ENCODE results near the gene RHBDL1.
A peak's percentile ranks its signal among the peaks of the same experiment; 100 is the strongest.

The RHBDL1 gene

DNA sequence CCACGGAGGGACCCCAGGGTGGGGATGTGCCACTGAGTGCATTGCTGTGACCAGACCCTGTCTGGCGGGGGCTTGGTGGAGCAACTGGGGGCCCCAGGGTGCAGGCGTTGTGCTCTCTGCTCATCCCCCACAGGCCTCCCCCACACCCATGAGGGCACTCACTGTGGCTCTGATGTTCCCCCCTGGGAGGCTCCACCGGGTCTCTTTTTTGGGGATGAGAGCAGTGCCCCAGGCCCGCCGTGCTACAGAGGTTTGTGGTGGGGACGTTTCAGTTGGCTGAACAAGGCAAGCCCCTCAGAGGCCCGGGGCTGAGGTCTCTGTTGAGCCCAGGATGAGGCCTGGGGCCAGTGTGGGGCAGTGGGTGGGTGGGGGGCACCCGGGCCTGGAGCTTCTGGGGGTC is 48.2 kb downstream of the RHBDL1 start:
- DNase-seq (ENCODE audit: low spot score) = no peak
- Histone ChIP-seq H3K14ac (ENCODE audit: low read length) (no peak overlapping the region), H2BK15ac (ENCODE audit: low read length) (no peak overlapping the region), H3K4me3 (ENCODE audit: low read length in 2 of 2) (no peak overlapping the region), H2BK5ac (ENCODE audit: low read length) (peak overlapping the region; percentile 16), H3K9ac (ENCODE audit: low read depth, low read length, poor library complexity) (no peak overlapping the region), H3K9me3 (replicated peaks in 1 of 2; ENCODE audit: control insufficient read depth in 2 of 2, insufficient read depth in 1 of 2, low read depth in 1 of 2, low read length in 2 of 2) (no peaks in the 10 kb centered on the region), H4K8ac (ENCODE audit: low read depth, low read length) (no peak overlapping the region), H3K4me2 (ENCODE audit: insufficient read depth, low read length, poor library complexity, severe bottlenecking) (no peak overlapping the region), H2AK5ac (ENCODE audit: low read depth, low read length) (no peak overlapping the region), H2AFZ (ENCODE audit: low read length) (no peak overlapping the region), H3K23ac (ENCODE audit: low read depth, low read length, poor library complexity) (no peak overlapping the region), H3K4me1 (ENCODE audit: control insufficient read depth in 2 of 2, insufficient read depth in 1 of 2, low read depth in 1 of 2, low read length in 2 of 2) (peaks cover 27 to 30% of the 10 kb centered on the region in 2 donors), H3K79me1 (ENCODE audit: low read depth, low read length) (peaks cover 19% of the 10 kb centered on the region), H3K4ac (ENCODE audit: low read length) (no peak overlapping the region), H2BK12ac (ENCODE audit: low read length) (no peak overlapping the region), H4K91ac (ENCODE audit: low read depth, low read length, poor library complexity) (no peak overlapping the region), H3K27me3 (ENCODE audit: control insufficient read depth in 3 of 3, insufficient read depth in 3 of 3, low read depth in 1 of 3, low read length in 3 of 3) (peaks cover 0 to 16% (median 0%) of the 10 kb centered on the region in 3 experiments), H3K36me3 (replicated peaks in 1 of 2; ENCODE audit: control insufficient read depth in 2 of 2, insufficient read depth in 2 of 2, low read length in 2 of 2) (peaks cover 4 to 7% of the 10 kb centered on the region in 2 donors), H3K18ac (ENCODE audit: low read length) (no peak overlapping the region), H3K27ac (replicated peaks; ENCODE audit: low read length) (no peak overlapping the region), H2BK120ac (ENCODE audit: low read depth, low read length) (no peak overlapping the region)
- WGBS, 2 donors (ENCODE audit: extremely low coverage in 2 of 2, insufficient read length in 2 of 2, insufficient replicate concordance in 1 of 2) = no CpG with 5 or more reads among the region's 9 CpGs

DNA sequence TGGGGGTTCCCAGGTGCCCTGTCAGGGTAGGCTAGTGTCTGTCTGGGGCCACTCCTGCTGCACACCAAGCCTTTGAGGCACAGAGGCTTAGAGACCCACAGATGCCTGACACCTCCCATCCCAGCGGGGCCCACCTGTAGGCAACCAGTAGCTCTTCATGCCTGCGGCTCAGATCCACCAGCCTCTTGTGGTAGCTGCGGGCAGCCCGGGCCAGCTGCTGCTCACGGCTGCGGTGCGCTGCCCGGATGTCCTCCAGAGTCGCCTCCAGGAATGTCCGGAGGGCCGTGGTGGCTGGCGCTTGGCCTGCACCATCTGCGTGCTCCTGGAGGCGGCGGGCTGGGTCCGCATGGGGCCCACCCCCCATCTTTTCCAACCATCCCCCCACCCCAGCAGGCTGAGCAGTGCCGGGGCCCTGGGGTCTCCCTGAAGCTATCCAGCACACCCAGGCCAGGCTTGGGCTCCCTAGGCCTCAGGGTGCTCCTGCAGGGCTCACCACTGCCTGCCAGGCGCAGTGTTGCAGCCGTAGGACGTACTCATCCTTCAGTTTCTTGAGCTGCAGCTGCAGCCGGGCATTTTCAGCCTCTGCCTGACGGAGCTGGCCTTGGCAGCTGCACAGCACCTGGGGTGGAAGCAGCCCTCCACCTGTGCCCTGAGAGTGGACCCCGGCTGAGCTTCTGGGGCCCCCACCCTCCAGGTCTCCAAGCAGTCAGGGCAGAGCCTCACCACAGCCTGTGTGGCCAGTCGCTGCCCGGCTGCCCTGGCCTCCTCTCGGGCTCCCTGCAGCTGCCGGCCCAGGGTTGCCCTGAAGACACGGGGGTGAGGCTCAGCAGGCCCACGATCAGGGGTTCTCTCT is 48.9 kb downstream of the RHBDL1 start:
- H3K23ac ChIP-seq (ENCODE audit: low read depth, low read length, poor library complexity) = peak overlapping the region; percentile 80
- no peaks in the 10 kb centered on the region for H3K9me3 ChIP-seq (replicated peaks in 1 of 2; ENCODE audit: control insufficient read depth in 2 of 2, insufficient read depth in 1 of 2, low read depth in 1 of 2, low read length in 2 of 2)
- no peak overlapping the region for H2AFZ ChIP-seq (ENCODE audit: low read length)
- DNase-seq (ENCODE audit: low spot score) = no peak
- H4K91ac ChIP-seq (ENCODE audit: low read depth, low read length, poor library complexity) = no peak overlapping the region
- H3K4me3 ChIP-seq (ENCODE audit: low read length in 2 of 2) = no peak overlapping the region
- H2BK120ac ChIP-seq (ENCODE audit: low read depth, low read length) = no peak overlapping the region
- peaks cover 23% of the 10 kb centered on the region in 2 donors for H3K4me1 ChIP-seq (ENCODE audit: control insufficient read depth in 2 of 2, insufficient read depth in 1 of 2, low read depth in 1 of 2, low read length in 2 of 2)
- no peak overlapping the region for H3K4me2 ChIP-seq (ENCODE audit: insufficient read depth, low read length, poor library complexity, severe bottlenecking)
- H3K79me1 ChIP-seq (ENCODE audit: low read depth, low read length) = peaks cover 13% of the 10 kb centered on the region
- H4K8ac ChIP-seq (ENCODE audit: low read depth, low read length) = peak overlapping the region; percentile 65
- H3K9ac ChIP-seq (ENCODE audit: low read depth, low read length, poor library complexity) = no peak overlapping the region
- peaks cover 2 to 4% of the 10 kb centered on the region in 2 donors for H3K36me3 ChIP-seq (replicated peaks in 1 of 2; ENCODE audit: control insufficient read depth in 2 of 2, insufficient read depth in 2 of 2, low read length in 2 of 2)
- H2AK5ac ChIP-seq (ENCODE audit: low read depth, low read length) = peak overlapping the region; percentile 92
- H3K27ac ChIP-seq (replicated peaks; ENCODE audit: low read length) = no peak overlapping the region
- H2BK15ac ChIP-seq (ENCODE audit: low read length) = no peak overlapping the region
- no CpG with 5 or more reads among the region's 29 CpGs for WGBS, 2 donors (ENCODE audit: extremely low coverage in 2 of 2, insufficient read length in 2 of 2, insufficient replicate concordance in 1 of 2)
- peak overlapping the region; percentile 66 for H2BK5ac ChIP-seq (ENCODE audit: low read length)
- peak overlapping the region; percentile 17 for H3K18ac ChIP-seq (ENCODE audit: low read length)
- H3K4ac ChIP-seq (ENCODE audit: low read length) = no peak overlapping the region
- H3K14ac ChIP-seq (ENCODE audit: low read length) = peak overlapping the region; percentile 38
- peaks cover 0 to 16% (median 0%) of the 10 kb centered on the region in 3 experiments for H3K27me3 ChIP-seq (ENCODE audit: control insufficient read depth in 3 of 3, insufficient read depth in 3 of 3, low read depth in 1 of 3, low read length in 3 of 3)
- H2BK12ac ChIP-seq (ENCODE audit: low read length) = peak overlapping the region; percentile 30

DNA sequence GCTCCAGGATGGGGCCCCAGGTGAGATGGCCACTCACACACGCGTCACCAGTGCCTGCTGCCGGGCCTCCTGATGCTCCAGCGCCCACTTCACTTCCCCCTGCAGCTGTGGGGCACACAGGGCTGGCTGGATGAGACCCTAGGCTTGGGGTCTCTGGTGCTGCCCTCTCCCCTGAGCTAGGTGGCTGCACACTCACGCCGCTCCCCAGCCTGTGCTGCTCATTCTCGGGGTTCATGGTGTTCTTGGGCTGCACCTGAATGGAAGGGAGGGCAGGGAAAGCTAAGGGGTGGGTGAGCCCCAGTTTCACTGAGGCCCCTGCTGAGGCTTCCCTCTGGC is 49.5 kb downstream of the RHBDL1 start:
- H2AFZ ChIP-seq (ENCODE audit: low read length) = no peak overlapping the region
- H3K9ac ChIP-seq (ENCODE audit: low read depth, low read length, poor library complexity) = no peak overlapping the region
- no peak overlapping the region for H3K4me3 ChIP-seq (ENCODE audit: low read length in 2 of 2)
- peak overlapping the region; percentile 80 for H3K23ac ChIP-seq (ENCODE audit: low read depth, low read length, poor library complexity)
- no CpG with 5 or more reads among the region's 7 CpGs for WGBS, 2 donors (ENCODE audit: extremely low coverage in 2 of 2, insufficient read length in 2 of 2, insufficient replicate concordance in 1 of 2)
- peak overlapping the region; percentile 1 for H2BK15ac ChIP-seq (ENCODE audit: low read length)
- H3K9me3 ChIP-seq (replicated peaks in 1 of 2; ENCODE audit: control insufficient read depth in 2 of 2, insufficient read depth in 1 of 2, low read depth in 1 of 2, low read length in 2 of 2) = no peaks in the 10 kb centered on the region
- peak overlapping the region; percentile 30 for H2BK12ac ChIP-seq (ENCODE audit: low read length)
- peak overlapping the region; percentile 92 for H2AK5ac ChIP-seq (ENCODE audit: low read depth, low read length)
- no peak overlapping the region for H3K14ac ChIP-seq (ENCODE audit: low read length)
- H2BK120ac ChIP-seq (ENCODE audit: low read depth, low read length) = no peak overlapping the region
- H3K4ac ChIP-seq (ENCODE audit: low read length) = no peak overlapping the region
- no peak for DNase-seq (ENCODE audit: low spot score)
- H3K4me2 ChIP-seq (ENCODE audit: insufficient read depth, low read length, poor library complexity, severe bottlenecking) = no peak overlapping the region
- H2BK5ac ChIP-seq (ENCODE audit: low read length) = peak overlapping the region; percentile 66
- peak overlapping the region; percentile 65 for H4K8ac ChIP-seq (ENCODE audit: low read depth, low read length)
- H3K27me3 ChIP-seq (ENCODE audit: control insufficient read depth in 3 of 3, insufficient read depth in 3 of 3, low read depth in 1 of 3, low read length in 3 of 3) = peaks cover 0 to 16% (median 0%) of the 10 kb centered on the region in 3 experiments
- no peak overlapping the region for H4K91ac ChIP-seq (ENCODE audit: low read depth, low read length, poor library complexity)
- peaks cover 2 to 4% of the 10 kb centered on the region in 2 donors for H3K36me3 ChIP-seq (replicated peaks in 1 of 2; ENCODE audit: control insufficient read depth in 2 of 2, insufficient read depth in 2 of 2, low read length in 2 of 2)
- no peak overlapping the region for H3K27ac ChIP-seq (replicated peaks; ENCODE audit: low read length)
- peaks cover 10% of the 10 kb centered on the region for H3K79me1 ChIP-seq (ENCODE audit: low read depth, low read length)
- peaks cover 17 to 18% of the 10 kb centered on the region in 2 donors for H3K4me1 ChIP-seq (ENCODE audit: control insufficient read depth in 2 of 2, insufficient read depth in 1 of 2, low read depth in 1 of 2, low read length in 2 of 2)
- peak overlapping the region; percentile 38 for H3K18ac ChIP-seq (ENCODE audit: low read length)

DNA sequence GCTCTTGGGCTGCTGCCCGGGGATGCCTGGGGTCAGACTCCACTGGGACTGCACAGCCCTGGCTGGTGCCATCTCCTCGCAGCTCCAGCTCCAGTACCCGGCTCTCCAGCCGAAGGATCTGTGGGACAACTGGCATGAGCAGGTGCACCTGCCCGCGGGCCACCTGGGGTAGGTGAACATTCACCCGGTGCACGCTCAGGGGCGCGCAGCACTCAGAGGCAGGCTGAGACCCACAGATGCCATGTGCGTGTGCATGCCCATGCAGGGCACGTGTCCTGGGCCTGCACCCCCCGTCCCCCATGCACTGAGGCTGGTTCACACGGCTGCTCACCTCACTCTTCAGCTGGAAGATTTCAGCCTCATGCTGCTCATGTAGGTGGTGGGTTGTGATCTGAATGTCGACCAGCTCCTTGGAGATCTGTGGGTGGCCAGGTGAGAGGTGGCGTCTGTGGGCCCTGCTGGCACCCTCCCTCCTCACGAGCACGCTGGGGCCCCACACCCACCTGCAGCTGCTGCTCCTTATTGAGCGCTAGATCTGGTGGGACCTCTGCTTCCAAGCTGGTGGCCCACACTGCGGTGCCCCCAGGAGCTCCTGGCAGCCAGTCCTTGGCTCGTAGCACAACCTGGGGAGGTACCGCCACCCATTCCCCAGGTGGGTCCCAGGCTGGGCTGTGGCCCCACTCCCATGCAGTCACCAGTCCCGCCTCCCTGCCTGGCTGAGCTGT is 50.2 kb downstream of the RHBDL1 start:
- Histone ChIP-seq H2BK12ac (ENCODE audit: low read length) (peak overlapping the region; percentile 58), H3K18ac (ENCODE audit: low read length) (peak overlapping the region; percentile 4), H3K27ac (replicated peaks; ENCODE audit: low read length) (no peak overlapping the region), H3K14ac (ENCODE audit: low read length) (no peak overlapping the region), H3K79me1 (ENCODE audit: low read depth, low read length) (peaks cover 8% of the 10 kb centered on the region), H3K4me3 (ENCODE audit: low read length in 2 of 2) (peak overlapping the region in 1 of 2 donors; percentile 28), H2AK5ac (ENCODE audit: low read depth, low read length) (peak overlapping the region; percentile 0), H3K4ac (ENCODE audit: low read length) (peak overlapping the region; percentile 41), H3K9me3 (replicated peaks in 1 of 2; ENCODE audit: control insufficient read depth in 2 of 2, insufficient read depth in 1 of 2, low read depth in 1 of 2, low read length in 2 of 2) (no peaks in the 10 kb centered on the region), H4K8ac (ENCODE audit: low read depth, low read length) (peak overlapping the region; percentile 23), H3K9ac (ENCODE audit: low read depth, low read length, poor library complexity) (no peak overlapping the region), H4K91ac (ENCODE audit: low read depth, low read length, poor library complexity) (peak overlapping the region; percentile 53), H3K4me2 (ENCODE audit: insufficient read depth, low read length, poor library complexity, severe bottlenecking) (no peak overlapping the region), H2AFZ (ENCODE audit: low read length) (no peak overlapping the region), H2BK5ac (ENCODE audit: low read length) (peak overlapping the region; percentile 29), H3K23ac (ENCODE audit: low read depth, low read length, poor library complexity) (peak overlapping the region; percentile 25), H3K27me3 (ENCODE audit: control insufficient read depth in 3 of 3, insufficient read depth in 3 of 3, low read depth in 1 of 3, low read length in 3 of 3) (peaks cover 0 to 16% (median 0%) of the 10 kb centered on the region in 3 experiments), H3K36me3 (replicated peaks in 1 of 2; ENCODE audit: control insufficient read depth in 2 of 2, insufficient read depth in 2 of 2, low read length in 2 of 2) (peaks cover 2 to 7% of the 10 kb centered on the region in 2 donors), H3K4me1 (ENCODE audit: control insufficient read depth in 2 of 2, insufficient read depth in 1 of 2, low read depth in 1 of 2, low read length in 2 of 2) (peaks cover 14 to 15% of the 10 kb centered on the region in 2 donors), H2BK120ac (ENCODE audit: low read depth, low read length) (no peak overlapping the region), H2BK15ac (ENCODE audit: low read length) (peak overlapping the region; percentile 1)
- no CpG with 5 or more reads among the region's 23 CpGs for WGBS, 2 donors (ENCODE audit: extremely low coverage in 2 of 2, insufficient read length in 2 of 2, insufficient replicate concordance in 1 of 2)
- DNase-seq (ENCODE audit: low spot score) = no peak

Data from neuronal stem cell (in vitro differentiated cells).